T-helper 2 cell treated with Interferon-gamma antibody and Interleukin-4, amounts not matched to agents 100 ng/mL and 5 ng/mL, for 36 hours (primary cell): Measurements from ENCODE around the gene GNLY. TPM values are rescaled to one million over a fixed set of nuclear protein-coding genes. Genes with fewer than 3 reads are reported as not detected.

Experiments
- intact Hi-C: fragments of 100-400 bp; cut with micrococcal nuclease; formaldehyde crosslinking; loops from one replicate; pipeline ENCODE4 v1.15.1; 2023
- total RNA-seq: library from RNA; stranded (reverse); gene quantifications from 2 replicates; pipeline ENCODE4 v1.2.3, GENCODE V29; 2022

Gene GNLY
- total RNA-seq, 1 donor from 2014 or later = 18.1 TPM

- intact Hi-C loops = no loop called here
Measured at GRCh38 chr2:85725451-85725850, 31.3 kb downstream of the GNLY start.

GRCh38 chr2:85727798-85728197, 33.6 kb downstream of the GNLY start:
- intact Hi-C loops = loop anchor here (2.0 kb wide), 2 partner anchors 87 to 351 kb away; no protein-coding TSS in a partner anchor

DNA sequence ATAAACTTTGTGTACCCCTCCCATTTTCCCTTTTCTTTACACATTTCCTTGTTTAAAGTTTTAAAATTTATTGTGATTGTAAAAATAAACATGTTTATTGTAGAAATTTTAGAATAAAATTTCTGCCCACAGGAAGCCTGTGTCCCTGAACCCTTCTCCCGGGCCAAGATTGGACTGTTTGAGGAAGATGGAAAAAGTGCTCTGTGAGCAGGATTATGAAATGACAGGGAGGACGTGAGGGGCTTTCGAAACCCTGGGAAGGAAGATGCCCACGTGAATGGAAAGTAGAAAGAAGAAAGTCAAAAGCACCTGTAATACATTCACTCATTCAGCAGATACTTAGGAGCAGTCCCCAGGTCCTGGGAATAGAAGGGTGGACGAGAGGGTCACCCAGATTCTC, 34.2 kb downstream of the GNLY start:
- intact Hi-C loops = loop anchor here (2.0 kb wide), 2 partner anchors 86 to 350 kb away; no protein-coding TSS in a partner anchor

- intact Hi-C loops = loop anchor here (2.0 kb wide), 2 partner anchors 86 to 350 kb away; no protein-coding TSS in a partner anchor
Measured at GRCh38 chr2:85728883-85729824, 35.0 kb downstream of the GNLY start.

DNA sequence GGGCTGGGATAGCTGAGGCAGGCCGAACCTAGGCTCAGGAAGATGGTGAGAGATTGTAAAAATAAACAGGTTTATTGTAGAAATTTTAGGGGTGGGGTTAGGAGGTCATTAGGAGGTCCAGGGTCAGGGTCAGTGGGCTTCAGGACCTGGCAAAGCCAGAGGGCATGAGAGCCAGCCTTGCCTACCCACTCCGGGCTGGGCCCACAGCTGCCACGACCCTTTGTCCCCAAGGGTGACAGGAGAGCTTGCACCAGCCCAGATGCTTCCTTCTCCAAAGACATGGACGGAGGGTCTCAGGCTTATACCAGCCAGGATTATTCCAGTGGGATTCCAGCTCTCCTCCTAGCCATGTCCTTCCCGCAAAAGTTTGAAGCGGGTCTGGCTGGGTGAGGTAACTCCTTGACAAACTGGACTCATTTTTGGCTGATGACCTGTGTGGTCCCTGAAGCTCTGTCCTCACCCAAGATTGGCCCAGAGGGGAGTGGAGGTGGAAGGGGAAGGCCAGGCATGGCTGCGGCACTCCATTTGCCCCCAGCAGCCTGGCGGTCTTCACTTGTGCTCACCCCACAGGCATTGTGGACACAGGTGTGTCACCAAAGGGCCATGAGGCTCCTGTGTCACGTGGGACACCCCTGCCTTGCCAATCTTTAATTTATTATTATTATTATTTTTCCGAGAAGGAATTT, 35.8 kb downstream of the GNLY start:
- intact Hi-C loops = loop anchor here (2.0 kb wide), 2 partner anchors 85 to 349 kb away; no protein-coding TSS in a partner anchor

DNA sequence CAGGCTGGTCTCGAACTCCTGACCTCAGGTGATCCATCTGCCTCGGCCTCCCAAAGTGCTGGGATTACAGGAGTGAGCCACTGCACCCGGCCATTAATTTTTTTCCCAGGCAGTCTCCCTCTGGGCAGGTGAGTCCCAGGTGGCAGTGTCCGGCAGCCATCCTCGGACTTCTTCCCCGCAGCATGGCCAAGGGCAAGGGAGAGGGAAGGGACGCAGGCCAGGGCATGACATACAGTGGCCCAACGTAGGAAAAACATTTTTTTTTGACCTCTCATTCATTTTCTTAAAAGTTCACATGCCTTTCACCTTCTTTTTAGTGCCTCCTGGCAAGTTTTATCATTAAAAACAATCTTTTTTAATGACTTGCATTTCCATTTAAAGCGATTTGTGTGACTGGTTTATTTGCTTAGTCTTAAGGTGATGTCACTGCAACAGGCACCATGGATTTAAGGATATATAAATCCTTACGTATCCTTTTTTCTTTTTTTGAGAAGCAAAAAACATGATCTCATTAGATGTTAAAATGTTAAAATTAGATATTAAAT, 36.6 kb downstream of the GNLY start:
- intact Hi-C loops = no loop called here

GRCh38 chr2:85731606-85732005, 37.4 kb downstream of the GNLY start:
- intact Hi-C loops = no loop called here

GRCh38 chr2:85732467-85733120, 38.4 kb downstream of the GNLY start:
- intact Hi-C loops = no loop called here

- intact Hi-C loops = no loop called here
Measured at GRCh38 chr2:85733121-85733960, 39.2 kb downstream of the GNLY start.

DNA sequence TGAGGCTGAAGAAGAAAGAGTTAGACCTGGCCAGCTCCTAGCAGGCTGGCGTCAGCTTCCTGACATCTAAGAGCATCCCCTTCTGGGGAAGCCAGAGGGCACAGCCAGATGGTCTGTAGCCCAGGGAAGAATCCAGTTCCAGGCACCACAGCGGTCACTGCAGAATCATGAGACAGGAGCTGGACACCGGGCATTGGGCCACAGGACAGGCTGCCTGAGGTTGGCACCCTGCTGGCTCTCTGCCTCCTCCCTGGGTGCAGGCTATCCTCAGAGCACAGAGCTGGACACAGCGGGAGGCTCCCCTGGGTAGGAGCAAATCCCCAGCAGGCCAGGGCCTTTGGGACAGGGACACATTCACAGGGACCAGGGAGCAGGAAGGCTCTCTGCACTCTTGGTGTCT, 39.9 kb downstream of the GNLY start:
- intact Hi-C loops = no loop called here

DNA sequence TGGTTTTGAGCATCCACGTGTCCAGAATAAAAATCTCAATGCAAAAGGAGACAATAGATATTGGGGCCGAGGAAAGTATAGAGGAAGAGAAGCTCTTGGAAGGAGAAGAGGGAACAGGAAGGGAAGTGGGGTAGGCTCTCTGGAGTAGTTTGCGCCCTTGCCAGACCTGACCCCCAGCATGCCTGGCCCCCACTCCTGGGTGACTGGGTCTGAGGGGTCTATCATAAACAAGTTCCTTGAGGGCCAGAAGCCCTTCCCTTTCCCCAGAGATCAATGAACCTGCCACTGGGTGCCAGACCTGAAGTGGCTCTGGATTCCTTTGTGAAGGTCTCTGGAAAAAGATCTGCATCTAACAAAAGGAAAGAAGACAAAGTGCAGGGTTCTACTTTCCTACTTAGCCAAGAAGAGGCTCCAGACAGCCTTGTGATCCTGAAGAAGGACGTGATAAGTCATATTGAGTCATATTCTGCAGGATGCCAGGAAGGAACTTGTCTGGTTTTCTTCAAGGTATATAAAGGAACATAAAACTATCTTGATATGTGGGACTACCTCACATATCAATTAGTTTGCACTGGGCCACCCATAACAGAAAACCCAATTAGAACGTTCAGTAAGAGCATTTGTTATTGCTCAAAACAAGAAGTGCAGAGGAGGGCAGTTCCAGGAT, 40.9 kb downstream of the GNLY start:
- intact Hi-C loops = no loop called here

DNA sequence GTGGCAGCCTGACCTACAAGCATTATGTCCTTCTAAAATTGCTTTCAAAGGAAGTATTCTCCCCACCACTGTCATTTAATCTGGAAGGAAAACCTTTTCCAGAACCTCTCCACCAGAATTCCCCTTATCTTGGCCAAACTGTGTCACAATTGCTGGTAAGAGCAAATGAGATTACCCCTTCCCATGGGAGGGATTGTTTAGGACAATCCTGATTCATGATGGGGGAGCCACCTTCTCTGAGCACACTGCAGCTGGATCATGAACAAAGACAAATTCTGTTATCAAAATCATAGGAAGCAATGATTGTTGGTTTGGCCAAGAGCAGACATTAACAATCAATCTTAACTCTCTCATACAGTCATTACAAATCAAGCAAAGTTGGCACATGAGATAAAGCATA, 41.5 kb downstream of the GNLY start:
- intact Hi-C loops = no loop called here

- intact Hi-C loops = no loop called here
Measured at GRCh38 chr2:85736456-85737355, 42.5 kb downstream of the GNLY start.

DNA sequence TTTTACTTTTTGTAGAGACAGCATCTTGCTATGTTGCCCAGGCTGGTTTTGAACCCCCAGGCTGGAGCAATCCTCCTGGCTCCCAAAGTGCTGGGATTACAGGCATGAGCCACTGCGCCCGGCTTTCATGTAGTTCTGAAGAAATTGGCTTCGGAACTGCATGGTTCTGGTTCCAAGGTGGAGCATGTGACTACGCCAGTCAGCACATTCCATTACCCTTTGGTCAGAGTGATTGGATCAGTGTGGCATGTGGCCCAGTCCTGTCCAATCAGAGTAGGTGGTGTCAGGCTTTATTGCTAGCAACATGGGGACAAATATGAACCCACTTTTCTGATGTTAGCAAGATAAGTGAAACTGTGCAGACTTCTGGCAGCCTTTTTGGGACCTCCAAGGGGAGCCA, 43.3 kb downstream of the GNLY start:
- intact Hi-C loops = no loop called here

GRCh38 chr2:85737961-85738360, 43.8 kb downstream of the GNLY start:
- intact Hi-C loops = no loop called here

- intact Hi-C loops = no loop called here
Measured at GRCh38 chr2:85740193-85740592, 46.0 kb downstream of the GNLY start.

DNA sequence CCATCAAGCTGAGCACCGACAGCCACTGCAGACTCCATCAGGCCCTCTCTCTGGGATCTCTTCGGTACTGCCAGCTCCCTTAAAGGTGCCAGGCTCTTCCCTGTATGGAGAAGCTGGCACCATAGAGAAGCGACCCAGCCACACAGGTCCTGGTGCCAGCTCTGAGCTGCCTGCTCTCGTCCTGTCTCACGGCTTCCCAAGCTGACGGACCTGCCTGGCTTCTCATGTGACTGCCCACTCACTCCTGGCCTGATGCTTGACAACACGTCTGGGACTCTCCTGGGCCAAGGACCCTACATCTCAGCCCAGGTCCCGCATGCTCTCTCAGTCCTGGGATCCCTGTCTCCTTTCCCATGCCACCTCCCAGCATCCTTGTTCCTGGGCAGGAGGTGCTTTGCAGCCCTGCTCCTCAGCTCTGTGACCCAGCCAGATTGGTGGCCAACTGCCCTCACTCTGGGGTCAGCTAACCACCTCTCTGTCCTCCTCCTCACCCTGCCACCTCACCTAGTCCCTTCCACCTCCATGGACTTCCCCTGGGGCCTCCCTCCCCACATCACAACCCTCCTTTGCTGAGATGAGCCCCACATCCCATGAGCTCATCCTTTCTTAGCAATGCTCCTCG, 47.2 kb downstream of the GNLY start:
- intact Hi-C loops = no loop called here

GRCh38 chr2:85741833-85742455, 47.8 kb downstream of the GNLY start:
- intact Hi-C loops = no loop called here
